ENCODE results near the gene HCK.

DNA sequence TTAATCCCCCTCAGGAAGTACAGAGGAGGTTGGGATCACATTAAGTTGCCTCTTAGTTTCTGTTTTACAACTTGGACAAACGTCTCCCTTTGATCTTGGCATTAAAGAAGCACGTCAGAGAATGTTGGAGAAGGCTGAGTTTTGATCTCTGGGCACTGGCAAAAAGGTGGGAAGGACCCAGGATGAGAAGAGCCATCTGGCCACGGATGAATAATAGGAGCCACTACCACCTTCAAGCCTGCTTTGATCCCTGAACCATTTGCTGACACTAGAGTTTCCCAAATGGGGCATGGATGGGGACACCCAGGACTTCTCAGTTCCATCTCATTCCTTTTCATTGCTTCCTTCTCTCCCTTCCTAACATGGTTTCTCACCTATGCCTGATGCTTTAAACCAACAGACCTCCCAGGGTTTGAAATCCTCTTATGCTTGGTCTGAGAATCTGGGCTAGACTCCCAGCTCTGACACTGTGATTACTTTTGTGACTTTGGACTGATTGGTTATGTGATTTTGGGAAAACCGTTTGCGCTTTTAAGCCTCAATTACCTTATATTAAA, 63.2 kb downstream of the HCK start:
- no peak for TF ChIP-seq EZH2 (IDR thresholded peaks at IDR 0.05)
- no peak for TF ChIP-seq POLR2AphosphoS5 (IDR thresholded peaks at IDR 0.05; ENCODE audit: borderline replicate concordance, low read depth, low read length)
